ENCODE data around the gene MIB1. TPM values are rescaled to one million over a fixed set of nuclear protein-coding genes. Genes with fewer than 3 reads are reported as not detected.

Gene MIB1
- total RNA-seq, 1 experiment from 2014 or later = 48.8 TPM

DNA sequence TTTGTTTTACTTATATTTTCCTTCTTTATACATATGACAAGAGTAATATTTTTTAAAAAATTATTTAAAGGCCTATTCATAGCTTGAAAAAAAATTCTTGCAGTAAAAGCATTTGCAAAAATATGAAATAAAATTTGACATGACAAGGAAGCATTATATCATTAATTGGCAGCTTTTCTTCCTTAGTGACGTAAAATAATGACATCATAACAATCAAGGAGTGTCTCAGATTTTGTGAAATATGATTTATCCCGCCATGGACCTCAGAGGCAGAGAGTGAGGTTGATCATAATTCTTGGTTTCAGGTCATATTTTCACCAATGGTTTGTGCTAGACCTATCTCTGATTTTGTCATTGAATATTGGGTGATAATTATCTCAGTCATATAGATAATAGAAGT, 176.0 kb downstream of the MIB1 start:
- WGBS (ENCODE audit: extremely low coverage, insufficient read length, low lambda C conversion rate) = no CpG with 5 or more reads among the region's 2 CpGs
- no peak overlapping the region for H2BK20ac ChIP-seq (ENCODE audit: low read depth, low read length, poor library complexity, severe bottlenecking)

More for the DNA sequence above, 176.0 kb downstream of the MIB1 start:
- no peaks in the 10 kb centered on the region for H3K9me3 ChIP-seq (ENCODE audit: control insufficient read depth, low read depth, low read length)
- H3K4me3 Mint-ChIP-seq = no peak overlapping the region
- H3K79me2 ChIP-seq (ENCODE audit: insufficient read depth, low read length) = no peaks in the 10 kb centered on the region
- H2AK5ac ChIP-seq (ENCODE audit: insufficient read length, low read length) = no peak overlapping the region
- H2BK12ac ChIP-seq (ENCODE audit: insufficient read length, low read depth, low read length) = no peak overlapping the region
- H3K9me3 Mint-ChIP-seq = peaks cover 3% of the 10 kb centered on the region in 2 experiments; a peak in 1 of 5 replicates
- peaks cover 0 to 5% of the 10 kb centered on the region in 2 experiments; a peak in 1 of 4 replicates for H3K4me1 Mint-ChIP-seq
- H3K18ac ChIP-seq (ENCODE audit: insufficient read length, low read depth, low read length) = no peak overlapping the region
- no peak overlapping the region for H3T11ph ChIP-seq (ENCODE audit: low read length)
- no peak overlapping the region for H3K23ac ChIP-seq (ENCODE audit: insufficient read length, low read depth, low read length)
- H3K4me2 ChIP-seq (ENCODE audit: insufficient read depth, insufficient read length, low read length) = no peak overlapping the region
- no peak overlapping the region for H4K8ac ChIP-seq (replicated peaks; ENCODE audit: insufficient read length, low read depth, low read length)
- no peaks in the 10 kb centered on the region for H3K36me3 Mint-ChIP-seq (ENCODE audit: insufficient read depth in 1 of 3, low read depth in 3 of 3)
- no peak overlapping the region for H2BK120ac ChIP-seq (ENCODE audit: low read depth, low read length, poor library complexity, severe bottlenecking)
- no peak overlapping the region for H3K14ac ChIP-seq (ENCODE audit: insufficient read depth, low read length)
- no peak overlapping the region for H2AFZ ChIP-seq (ENCODE audit: low read length)
- H3K27me3 Mint-ChIP-seq (ENCODE audit: low read depth) = peaks cover 48% of the 10 kb centered on the region
- H3K79me1 ChIP-seq (ENCODE audit: insufficient read depth, low read depth, low read length, poor library complexity, severe bottlenecking) = no peaks in the 10 kb centered on the region
- H3K27ac ChIP-seq (ENCODE audit: insufficient read length, low read depth, low read length) = no peak overlapping the region
- no peak overlapping the region for H2BK15ac ChIP-seq (ENCODE audit: low read depth, low read length)
- no peak overlapping the region for H4K5ac ChIP-seq (ENCODE audit: insufficient read length, low read depth, low read length)
- no peak overlapping the region for H3K27ac Mint-ChIP-seq
- no peaks in the 10 kb centered on the region for H3K4me1 ChIP-seq (ENCODE audit: insufficient read depth, low read length)
- H3K23me2 ChIP-seq (ENCODE audit: insufficient read length, low read depth, low read length, poor library complexity, severe bottlenecking) = no peaks in the 10 kb centered on the region
- H2BK5ac ChIP-seq (ENCODE audit: insufficient read length, low read length) = no peak overlapping the region
- H3K4ac ChIP-seq (ENCODE audit: low read depth, low read length) = no peak overlapping the region
- no peak overlapping the region for H3K9ac ChIP-seq (ENCODE audit: extremely low read depth, insufficient read length, low read length)
- TF ChIP-seq, protein P1, sequence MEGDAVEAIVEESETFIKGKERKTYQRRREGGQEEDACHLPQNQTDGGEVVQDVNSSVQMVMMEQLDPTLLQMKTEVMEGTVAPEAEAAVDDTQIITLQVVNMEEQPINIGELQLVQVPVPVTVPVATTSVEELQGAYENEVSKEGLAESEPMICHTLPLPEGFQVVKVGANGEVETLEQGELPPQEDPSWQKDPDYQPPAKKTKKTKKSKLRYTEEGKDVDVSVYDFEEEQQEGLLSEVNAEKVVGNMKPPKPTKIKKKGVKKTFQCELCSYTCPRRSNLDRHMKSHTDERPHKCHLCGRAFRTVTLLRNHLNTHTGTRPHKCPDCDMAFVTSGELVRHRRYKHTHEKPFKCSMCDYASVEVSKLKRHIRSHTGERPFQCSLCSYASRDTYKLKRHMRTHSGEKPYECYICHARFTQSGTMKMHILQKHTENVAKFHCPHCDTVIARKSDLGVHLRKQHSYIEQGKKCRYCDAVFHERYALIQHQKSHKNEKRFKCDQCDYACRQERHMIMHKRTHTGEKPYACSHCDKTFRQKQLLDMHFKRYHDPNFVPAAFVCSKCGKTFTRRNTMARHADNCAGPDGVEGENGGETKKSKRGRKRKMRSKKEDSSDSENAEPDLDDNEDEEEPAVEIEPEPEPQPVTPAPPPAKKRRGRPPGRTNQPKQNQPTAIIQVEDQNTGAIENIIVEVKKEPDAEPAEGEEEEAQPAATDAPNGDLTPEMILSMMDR (conservative IDR thresholded peaks at IDR 0.05) = no peak
- no peak overlapping the region for H3K56ac ChIP-seq (ENCODE audit: insufficient read length, low read depth, low read length)
- H4K20me1 ChIP-seq (ENCODE audit: control insufficient read depth, insufficient read depth, insufficient read length) = no peaks in the 10 kb centered on the region
- no peak for DNase-seq
- no peak overlapping the region for H4K91ac ChIP-seq (ENCODE audit: insufficient read length, low read depth, low read length)
- peaks cover under 1% of the 10 kb centered on the region; the same call in 1 of the 2 replicates for H3K27me3 ChIP-seq (ENCODE audit: insufficient read depth, low read length)

Data from H9 (cell line).